Activated CD8-positive, alpha-beta T cell treated with anti-CD3 and anti-CD28 coated beads, Interleukin-2, amount 10 ng/mL, durations not matched to agents 7 days and 5 days (primary cell): Measurements from ENCODE around the gene KCNG1. TPM values are rescaled to one million over a fixed set of nuclear protein-coding genes. Genes with fewer than 3 reads are reported as not detected.
A peak's percentile ranks its signal among the peaks of the same experiment; 100 is the strongest.

ENCODE experiments used
- ATAC-seq: fragments of 150-1000 bp; cut with Tn5 transposase; one replicate; pipeline ENCODE4 v1.10.0; 2021; ENCODE audit warnings: moderate library complexity
- CTCF ChIA-PET: fragments of 350-600 bp; sonication (Branson Sonifier 250); formaldehyde crosslinking; loops from one replicate; lab custom pipeline; 2021; ENCODE audit warnings: antibody characterized with exemption; lab: Charles Lee
- POLR2A ChIA-PET: fragments of 350-600 bp; sonication (Branson Sonifier 250); formaldehyde crosslinking; loops from one replicate; lab custom pipeline; 2021; ENCODE audit warnings: antibody characterized with exemption; lab: Charles Lee
- DNase-seq: peaks from one replicate; pipeline ENCODE4 v3.0.0-alpha.2; 2020
- H3K27ac Mint-ChIP-seq: one replicate; pipeline ENCODE4 v1.8.0; 2021; ENCODE audit warnings: mild to moderate bottlenecking, mixed read lengths
- H3K27me3 Mint-ChIP-seq: one replicate; pipeline ENCODE4 v1.8.0; 2021; ENCODE audit warnings: low read depth, mixed read lengths
- H3K36me3 Mint-ChIP-seq: one replicate; pipeline ENCODE4 v1.8.0; 2021; ENCODE audit warnings: low read depth, mixed read lengths
- H3K4me1 Mint-ChIP-seq: one replicate; pipeline ENCODE4 v1.8.0; 2021; ENCODE audit warnings: low read depth, mixed read lengths
- H3K4me3 Mint-ChIP-seq: one replicate; pipeline ENCODE4 v1.8.0; 2021; ENCODE audit warnings: mild to moderate bottlenecking, mixed read lengths
- H3K9me3 Mint-ChIP-seq: one replicate; pipeline ENCODE4 v1.8.0; 2022; ENCODE audit warnings: mixed read lengths; ENCODE audit not compliant: insufficient read depth
- total RNA-seq, 2 experiments: library from RNA; stranded (reverse); gene quantifications; one replicate each; pipeline ENCODE4 v1.2.3, GENCODE V29; 2021

KCNG1 gene
- total RNA-seq, 2 experiments from 2014 or later = not detected

DNA sequence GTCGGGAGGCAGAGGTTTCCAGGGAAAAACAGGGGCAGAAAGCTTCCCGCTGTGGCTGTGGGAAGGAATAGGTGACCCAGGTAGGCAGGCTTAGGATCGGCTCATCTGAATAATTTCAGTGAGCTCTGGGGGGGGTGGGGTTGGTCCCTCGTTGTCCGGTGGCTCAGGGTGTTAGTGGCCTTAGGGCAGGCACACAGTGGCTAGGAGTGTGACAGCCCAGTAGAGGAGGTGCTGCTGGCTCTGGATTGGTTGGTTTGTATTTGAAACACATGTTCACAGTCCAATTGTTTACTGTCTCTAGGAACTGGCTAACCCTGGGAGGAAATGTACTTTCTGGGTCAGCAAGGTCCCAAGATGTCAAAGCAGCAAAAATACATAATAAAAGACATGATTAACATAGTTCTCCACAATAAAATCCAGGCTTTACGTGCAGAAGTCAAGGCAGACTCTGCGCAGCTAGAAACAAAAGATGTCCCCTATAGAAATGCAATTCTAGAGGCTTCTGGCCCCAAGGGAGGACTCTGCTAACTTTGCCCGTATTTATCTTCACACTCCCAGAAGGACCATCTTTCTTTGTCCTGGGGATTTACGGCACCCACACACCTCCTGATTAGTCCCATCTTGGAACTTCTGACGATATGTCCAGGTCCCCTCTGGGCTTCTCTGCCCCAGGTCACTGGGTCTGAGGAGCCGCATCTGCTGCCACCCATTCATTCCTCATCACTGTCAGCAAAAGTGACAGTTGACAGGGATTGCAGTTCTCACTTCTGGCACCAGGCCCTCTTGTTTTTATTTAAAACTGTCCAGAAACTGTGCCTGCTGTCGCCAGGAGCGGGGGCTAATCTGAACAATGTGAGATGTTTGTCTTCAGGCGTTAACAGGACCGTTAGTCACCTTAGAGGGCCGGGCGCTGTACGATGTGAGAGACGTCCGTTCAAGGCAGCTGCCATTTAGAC lies 45.6 kb downstream of the KCNG1 start:
- POLR2A ChIA-PET = no interaction called here
- ATAC-seq (no peak), DNase-seq (no peak)
- Mint-ChIP-seq H3K27me3 (peaks cover 11% of the 10 kb centered on the region), H3K4me3 (no peak overlapping the region), H3K4me1 (peaks cover 4% of the 10 kb centered on the region), H3K9me3 (no peaks in the 10 kb centered on the region), H3K27ac (no peak overlapping the region), H3K36me3 (no peaks in the 10 kb centered on the region)
- CTCF ChIA-PET = interaction anchor here (2.5 kb wide), 1 partner anchor 10 kb away, joined by 8 read pairs; no protein-coding TSS in a partner anchor

DNA sequence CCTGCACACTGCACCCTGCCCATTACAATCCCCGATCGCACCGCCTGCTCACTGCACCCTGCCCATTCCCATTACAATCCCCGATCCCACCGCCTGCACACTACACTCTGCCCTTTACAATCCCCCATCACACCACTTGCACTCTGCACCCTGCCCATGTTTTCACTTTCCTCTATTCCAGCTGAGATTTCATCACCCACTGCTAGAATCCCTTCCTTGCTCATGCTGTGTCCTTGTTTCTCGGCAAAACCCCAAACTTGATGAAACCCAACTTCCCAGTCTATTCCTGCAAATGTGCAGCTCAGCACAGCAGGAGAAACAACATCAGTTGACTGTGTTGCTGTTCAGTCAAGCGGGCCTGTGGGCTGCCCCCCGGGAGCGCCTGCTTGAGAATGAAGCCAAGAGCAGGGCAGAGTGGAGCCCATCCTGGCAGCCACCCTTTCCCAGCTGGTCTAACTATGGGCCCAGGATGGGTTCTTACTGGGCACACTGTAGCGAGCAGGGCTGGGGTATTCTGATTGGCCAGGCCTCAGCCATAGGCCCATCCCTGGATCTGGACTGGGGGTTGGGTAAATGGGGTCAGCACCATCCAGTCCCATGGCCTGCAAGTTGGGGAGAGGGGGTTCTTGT lies 47.1 kb downstream of the KCNG1 start:
- Mint-ChIP-seq H3K4me3 (no peak overlapping the region), H3K27ac (no peak overlapping the region), H3K9me3 (no peaks in the 10 kb centered on the region), H3K27me3 (peaks cover 11% of the 10 kb centered on the region), H3K4me1 (no peaks in the 10 kb centered on the region), H3K36me3 (no peaks in the 10 kb centered on the region)
- no peak for DNase-seq
- ATAC-seq = no peak
- CTCF ChIA-PET = interaction anchor here (1.0 to 5.5 kb wide), 2 partner anchors 12 to 46 kb away, joined by 4 to 26 read pairs; no protein-coding TSS in a partner anchor
- POLR2A ChIA-PET = no interaction called here

GRCh38 chr20:50969912-50970311 lies 53.0 kb downstream of the KCNG1 start:
- H3K4me3 Mint-ChIP-seq = no peak overlapping the region
- H3K36me3 Mint-ChIP-seq = no peaks in the 10 kb centered on the region
- peaks cover 4% of the 10 kb centered on the region for H3K27me3 Mint-ChIP-seq
- ATAC-seq (no peak), DNase-seq (no peak)
- ChIA-PET CTCF (interaction anchor here (5.5 kb wide), 1 partner anchor 11 kb away, joined by 29 read pairs; no protein-coding TSS in a partner anchor), POLR2A (no interaction called here)
- no peak overlapping the region for H3K27ac Mint-ChIP-seq
- H3K4me1 Mint-ChIP-seq = no peaks in the 10 kb centered on the region
- no peaks in the 10 kb centered on the region for H3K9me3 Mint-ChIP-seq

DNA sequence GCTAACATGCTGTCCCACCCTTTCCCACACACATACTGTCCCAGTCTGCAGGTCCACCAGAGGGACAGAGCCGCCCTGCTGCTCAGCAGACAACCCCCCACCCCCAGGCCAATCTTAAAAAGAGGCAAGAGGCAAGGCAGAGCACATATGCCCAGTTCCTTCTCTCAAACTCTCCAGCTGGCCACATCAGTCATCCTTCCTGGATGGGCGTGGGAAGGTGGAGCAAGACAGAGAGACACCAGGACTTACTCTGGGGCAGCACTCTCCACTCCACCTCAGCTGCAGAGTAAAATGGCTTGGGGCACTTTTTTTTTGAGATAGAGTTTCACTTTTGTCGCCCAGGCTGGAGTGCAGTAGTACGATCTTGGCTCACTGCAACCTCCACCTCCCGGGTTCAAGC lies 53.5 kb downstream of the KCNG1 start:
- no peak overlapping the region for H3K27ac Mint-ChIP-seq
- POLR2A ChIA-PET = interaction anchor here (1.2 kb wide), 1 partner anchor 11 kb away, joined by 7 read pairs; the partner anchor contains the start of genes DPM1 and MOCS3
- peaks cover 4% of the 10 kb centered on the region for H3K27me3 Mint-ChIP-seq
- no peak for DNase-seq
- no peaks in the 10 kb centered on the region for H3K4me1 Mint-ChIP-seq
- CTCF ChIA-PET = interaction anchor here (5.5 kb wide), 1 partner anchor 12 kb away, joined by 29 read pairs; no protein-coding TSS in a partner anchor
- no peak for ATAC-seq
- H3K4me3 Mint-ChIP-seq = no peak overlapping the region
- H3K36me3 Mint-ChIP-seq = no peaks in the 10 kb centered on the region
- H3K9me3 Mint-ChIP-seq = no peaks in the 10 kb centered on the region

GRCh38 chr20:50968289-50968688 lies 54.6 kb downstream of the KCNG1 start:
- CTCF ChIA-PET = interaction anchor here (0.9 to 5.5 kb wide), 3 partner anchors 13 to 174 kb away, joined by 3 to 29 read pairs (median 4); partner anchors contain the start of gene BCAS4

DNA sequence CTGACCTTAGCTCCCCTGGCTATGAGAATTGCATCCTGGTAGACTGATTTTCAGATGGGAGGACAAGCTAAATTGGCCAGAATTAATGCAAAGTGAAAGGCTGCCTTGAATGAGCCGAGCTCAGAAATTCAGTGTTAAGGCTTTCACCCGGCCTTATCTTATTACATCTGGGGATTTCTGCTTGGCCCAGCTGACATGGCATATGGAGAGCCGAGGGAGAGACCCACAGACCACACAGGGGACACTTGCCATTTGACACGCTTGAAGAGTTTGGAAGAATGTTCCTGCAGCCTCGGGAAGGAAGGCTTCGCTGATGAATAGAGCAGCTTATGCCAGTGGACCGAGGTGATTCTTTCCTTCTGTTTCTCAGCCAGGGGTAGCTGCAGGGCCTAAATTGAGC lies 55.3 kb downstream of the KCNG1 start:
- no peaks in the 10 kb centered on the region for H3K9me3 Mint-ChIP-seq
- ChIA-PET POLR2A (no interaction called here), CTCF (interaction anchor here (0.9 to 1.3 kb wide), 3 partner anchors 14 to 173 kb away, joined by 3 to 7 read pairs (median 4); partner anchors contain the start of gene BCAS4)
- H3K4me3 Mint-ChIP-seq = no peak overlapping the region
- peaks cover 4% of the 10 kb centered on the region for H3K27me3 Mint-ChIP-seq
- no peak overlapping the region for H3K27ac Mint-ChIP-seq
- no peaks in the 10 kb centered on the region for H3K4me1 Mint-ChIP-seq
- no peaks in the 10 kb centered on the region for H3K36me3 Mint-ChIP-seq
- ATAC-seq (no peak), DNase-seq (no peak)

More at GRCh38 chr20:50968289-50968688, 54.6 kb downstream of the KCNG1 start:
- Mint-ChIP-seq H3K36me3 (no peaks in the 10 kb centered on the region), H3K27ac (no peak overlapping the region), H3K4me1 (no peaks in the 10 kb centered on the region), H3K9me3 (no peaks in the 10 kb centered on the region), H3K4me3 (no peak overlapping the region), H3K27me3 (peaks cover 4% of the 10 kb centered on the region)
- POLR2A ChIA-PET = interaction anchor here (1.2 kb wide), 1 partner anchor 10 kb away, joined by 7 read pairs; the partner anchor contains the start of genes DPM1 and MOCS3
- ATAC-seq = no peak
- DNase-seq = no peak

- Mint-ChIP-seq H3K27me3 (no peaks in the 10 kb centered on the region), H3K27ac (peak overlapping the region; percentile 99), H3K4me1 (peaks cover 42% of the 10 kb centered on the region), H3K9me3 (no peaks in the 10 kb centered on the region), H3K4me3 (peak overlapping the region; percentile 93), H3K36me3 (peaks cover 28% of the 10 kb centered on the region)
- DNase-seq = no peak
- no peak for ATAC-seq
- CTCF ChIA-PET = interaction anchor here (1.9 to 2.5 kb wide), 2 partner anchors 142 to 165 kb away, joined by 8 to 49 read pairs; partner anchors contain the start of gene BCAS4
- POLR2A ChIA-PET = interaction anchor here (2.3 kb wide), 1 partner anchor 169 kb away, joined by 22 read pairs; no protein-coding TSS in a partner anchor
Observed at GRCh38 chr20:50959543-50960126, 63.3 kb downstream of the KCNG1 start.

- H3K27me3 Mint-ChIP-seq = no peaks in the 10 kb centered on the region
- ATAC-seq (peak; percentile 75), DNase-seq (peak; percentile 91)
- H3K27ac Mint-ChIP-seq = peak within 1 kb of the TSS; percentile 99
- ChIA-PET POLR2A (interaction anchor here (0.8 to 3.0 kb wide), 19 partner anchors 9 to 583 kb away, joined by 3 to 101 read pairs (median 5); partner anchors contain the start of genes ADNP, BCAS4 and NFATC2), CTCF (interaction anchor here (0.8 to 3.0 kb wide), 14 partner anchors 9 to 887 kb away, joined by 3 to 49 read pairs (median 6); partner anchors contain the start of genes ADNP and BCAS4)
- H3K9me3 Mint-ChIP-seq = no peaks in the 10 kb centered on the region
- H3K4me1 Mint-ChIP-seq = peaks cover 44% of the 10 kb centered on the region
- peak within 1 kb of the TSS; percentile 93 for H3K4me3 Mint-ChIP-seq
- peaks cover 30% of the 10 kb centered on the region for H3K36me3 Mint-ChIP-seq
Observed at GRCh38 chr20:50958615-50959542, 64.0 kb downstream of the KCNG1 start, which contains the start of gene MOCS3. Gene MOCS3 (plus strand): TSS chr20:50958818. CDS start chr20:50958843, 25 bp downstream.

- Mint-ChIP-seq H3K27me3 (no peaks in the 10 kb centered on the region), H3K9me3 (no peaks in the 10 kb centered on the region), H3K4me3 (peak within 1 kb of the TSS; percentile 93), H3K36me3 (peaks cover 37% of the 10 kb centered on the region), H3K4me1 (peaks cover 48% of the 10 kb centered on the region), H3K27ac (peak within 1 kb of the TSS; percentile 99)
- ChIA-PET POLR2A (interaction anchor here (0.6 to 3.0 kb wide), 29 partner anchors 8 to 584 kb away, joined by 3 to 101 read pairs (median 4); partner anchors contain the start of genes ADNP, BCAS4 and NFATC2), CTCF (interaction anchor here (0.6 to 3.0 kb wide), 16 partner anchors 8 to 887 kb away, joined by 3 to 49 read pairs (median 6); partner anchors contain the start of genes ADNP and BCAS4)
- DNase-seq (peak; percentile 93), ATAC-seq (peak; percentile 86)
Observed at GRCh38 chr20:50957798-50958614, 64.9 kb downstream of the KCNG1 start, which contains the start of gene DPM1. Gene DPM1 (minus strand): TSS chr20:50958532. CDS start chr20:50958523, 9 bp downstream.
